Fibroblast of skin of left biceps (primary cell): Measurements from ENCODE around the gene FXYD5.
"Not testable (repeated sequence)": the region's sequence is repeated elsewhere in the genome, so short reads cannot be mapped to it uniquely, and the experiment has no call there.

Experiments
- DNase-seq, 2 experiments: peaks; one replicate each; pipeline ENCODE4 v3.0.0-alpha.2; 2013; ENCODE audit warnings: low read depth in 2 of 2

Gene FXYD5

GRCh38 chr19:35177377-35178274 is 23.1 kb downstream of the FXYD5 start:
- no peak for DNase-seq

GRCh38 chr19:35178701-35179100 is 24.2 kb downstream of the FXYD5 start:
- DNase-seq: no peak

- DNase-seq: no peak
Observed at GRCh38 chr19:35179830-35180229, 25.3 kb downstream of the FXYD5 start.

- DNase-seq: no peak
Observed at GRCh38 chr19:35181387-35181786, 26.9 kb downstream of the FXYD5 start.

GRCh38 chr19:35184267-35184666 is 29.7 kb downstream of the FXYD5 start:
- DNase-seq: no peak

- DNase-seq: no peak
Observed at GRCh38 chr19:35184884-35185283, 30.3 kb downstream of the FXYD5 start.

- DNase-seq: no peak
Observed at GRCh38 chr19:35194012-35194984, 39.8 kb downstream of the FXYD5 start.

GRCh38 chr19:35195830-35196229 is 41.3 kb downstream of the FXYD5 start:
- no peak for DNase-seq

GRCh38 chr19:35196861-35197260 is 42.3 kb downstream of the FXYD5 start:
- DNase-seq: not testable (repeated sequence)

- no peak for DNase-seq
Observed at GRCh38 chr19:35199481-35199880, 44.9 kb downstream of the FXYD5 start.

GRCh38 chr19:35202722-35203688 is 48.5 kb downstream of the FXYD5 start:
- no peak for DNase-seq

- no peak for DNase-seq
Observed at GRCh38 chr19:35204799-35205732, 50.5 kb downstream of the FXYD5 start.

- DNase-seq: no peak
Observed at GRCh38 chr19:35205733-35206323, 51.3 kb downstream of the FXYD5 start.

GRCh38 chr19:35206379-35206778 is 51.8 kb downstream of the FXYD5 start:
- DNase-seq: no peak

- DNase-seq: no peak
Observed at GRCh38 chr19:35206855-35207254, 52.3 kb downstream of the FXYD5 start.

GRCh38 chr19:35207391-35207871 is 52.9 kb downstream of the FXYD5 start:
- no peak for DNase-seq

- DNase-seq: no peak
Observed at GRCh38 chr19:35208121-35208520, 53.6 kb downstream of the FXYD5 start.

- no peak for DNase-seq
Observed at GRCh38 chr19:35209646-35210045, 55.1 kb downstream of the FXYD5 start.

GRCh38 chr19:35211545-35212230 is 57.2 kb downstream of the FXYD5 start:
- DNase-seq: no peak
